ENCODE results near the gene TAB2.

DNA sequence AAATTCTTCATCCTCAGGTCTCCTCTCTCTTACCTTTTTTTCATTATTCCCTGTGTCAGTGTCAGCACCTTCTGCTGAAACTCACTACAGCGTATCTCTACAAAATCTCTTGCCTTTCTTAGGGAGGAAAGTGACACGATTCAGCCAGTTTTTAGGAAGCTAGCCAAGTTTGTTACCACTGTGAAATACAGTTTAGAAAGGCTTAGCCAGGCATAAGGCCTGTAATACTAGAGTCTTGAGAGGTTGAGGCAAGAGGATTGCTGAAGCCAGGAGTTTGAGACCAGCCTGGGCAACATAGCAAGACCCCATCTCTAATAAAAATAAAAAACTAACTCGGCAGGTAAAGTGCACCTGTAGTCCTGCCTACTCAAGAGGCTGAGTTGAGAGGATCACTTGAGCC, 16.7 kb downstream of the TAB2 start:
- TF ChIP-seq, protein P1, sequence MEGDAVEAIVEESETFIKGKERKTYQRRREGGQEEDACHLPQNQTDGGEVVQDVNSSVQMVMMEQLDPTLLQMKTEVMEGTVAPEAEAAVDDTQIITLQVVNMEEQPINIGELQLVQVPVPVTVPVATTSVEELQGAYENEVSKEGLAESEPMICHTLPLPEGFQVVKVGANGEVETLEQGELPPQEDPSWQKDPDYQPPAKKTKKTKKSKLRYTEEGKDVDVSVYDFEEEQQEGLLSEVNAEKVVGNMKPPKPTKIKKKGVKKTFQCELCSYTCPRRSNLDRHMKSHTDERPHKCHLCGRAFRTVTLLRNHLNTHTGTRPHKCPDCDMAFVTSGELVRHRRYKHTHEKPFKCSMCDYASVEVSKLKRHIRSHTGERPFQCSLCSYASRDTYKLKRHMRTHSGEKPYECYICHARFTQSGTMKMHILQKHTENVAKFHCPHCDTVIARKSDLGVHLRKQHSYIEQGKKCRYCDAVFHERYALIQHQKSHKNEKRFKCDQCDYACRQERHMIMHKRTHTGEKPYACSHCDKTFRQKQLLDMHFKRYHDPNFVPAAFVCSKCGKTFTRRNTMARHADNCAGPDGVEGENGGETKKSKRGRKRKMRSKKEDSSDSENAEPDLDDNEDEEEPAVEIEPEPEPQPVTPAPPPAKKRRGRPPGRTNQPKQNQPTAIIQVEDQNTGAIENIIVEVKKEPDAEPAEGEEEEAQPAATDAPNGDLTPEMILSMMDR (IDR thresholded peaks at IDR 0.05): no peak
- no peak for TF ChIP-seq EZH2 (IDR thresholded peaks at IDR 0.05; ENCODE audit: borderline replicate concordance, insufficient read depth, low read depth, low read length, poor library complexity, severe bottlenecking)
